Bronchial epithelial cell (primary cell): ENCODE results near the gene MAPK1. TPM values are rescaled to one million over a fixed set of nuclear protein-coding genes. Genes with fewer than 3 reads are reported as not detected.
"Not testable (repeated sequence)": the region's sequence is repeated elsewhere in the genome, so short reads cannot be mapped to it uniquely, and the experiment has no call there.

Experiments used
- DNase-seq: peaks from one replicate; pipeline ENCODE4 v3.0.0-alpha.2; 2010; ENCODE audit warnings: low read depth
- FAIRE-seq: peaks from 2 replicates; lab custom pipeline; 2011; peaks lifted over from hg19 to GRCh38; lab: Jason Lieb, UNC
- H3K27me3 ChIP-seq: 2 replicates; pipeline ENCODE4 v1.5.1; 2011; ENCODE audit warnings: low read length; ENCODE audit not compliant: control insufficient read depth, insufficient read depth
- H3K36me3 ChIP-seq: 2 replicates; pipeline ENCODE4 v1.5.1; 2011; ENCODE audit warnings: low read length; ENCODE audit not compliant: control insufficient read depth, insufficient read depth
- H3K4me3 ChIP-seq: 2 replicates; pipeline ENCODE4 v1.5.1; 2011; ENCODE audit warnings: mild to moderate bottlenecking, low read depth, low read length, control low read depth
- CTCF ChIP-seq: IDR thresholded peaks from 2 replicates; pipeline ENCODE4 v1.5.1; 2011; ENCODE audit warnings: mild to moderate bottlenecking, moderate library complexity, low read length, control low read depth, inconsistent platforms; ENCODE audit not compliant: insufficient read depth, severe bottlenecking
- total RNA-seq: library from RNA; depleted of rRNA; stranded (reverse); fragments of >200 nt; gene quantifications from 2 replicates; pipeline ENCODE4 v1.2.1, GENCODE V29; 2014

MAPK1 gene
- total RNA-seq, 1 donor from 2014 or later, result 44.0 TPM

- no peak for TF ChIP-seq CTCF
- H3K27me3 ChIP-seq, result no peaks in the 10 kb centered on the region
- H3K36me3 ChIP-seq, result no peaks in the 10 kb centered on the region
- no peak overlapping the region for H3K4me3 ChIP-seq
- FAIRE-seq (no peak), DNase-seq (no peak)
Observed at GRCh38 chr22:21850660-21851059, 16.8 kb downstream of the MAPK1 start.

GRCh38 chr22:21849489-21849888 lies 18.0 kb downstream of the MAPK1 start:
- H3K4me3 ChIP-seq, result no peak overlapping the region
- H3K27me3 ChIP-seq, result no peaks in the 10 kb centered on the region
- H3K36me3 ChIP-seq, result no peaks in the 10 kb centered on the region
- FAIRE-seq (no peak), DNase-seq (no peak)
- TF ChIP-seq CTCF, result no peak

GRCh38 chr22:21848057-21848456 lies 19.4 kb downstream of the MAPK1 start:
- FAIRE-seq, H3K36me3 ChIP-seq, H3K27me3 ChIP-seq, DNase-seq, H3K4me3 ChIP-seq: not testable (repeated sequence)

- FAIRE-seq (no peak), DNase-seq (no peak)
- no peak overlapping the region for H3K4me3 ChIP-seq
- TF ChIP-seq CTCF, result no peak
- H3K27me3 ChIP-seq, result no peaks in the 10 kb centered on the region
- H3K36me3 ChIP-seq, result peaks cover 1% of the 10 kb centered on the region
Observed at GRCh38 chr22:21845558-21846453, 21.6 kb downstream of the MAPK1 start.

GRCh38 chr22:21842946-21843345 lies 24.5 kb downstream of the MAPK1 start:
- no peaks in the 10 kb centered on the region for H3K27me3 ChIP-seq
- DNase-seq (no peak), FAIRE-seq (no peak)
- peaks cover 1% of the 10 kb centered on the region for H3K36me3 ChIP-seq
- H3K4me3 ChIP-seq, result no peak overlapping the region
- TF ChIP-seq CTCF, result no peak

GRCh38 chr22:21841422-21841821 lies 26.0 kb downstream of the MAPK1 start:
- DNase-seq (no peak), FAIRE-seq (no peak)
- Histone ChIP-seq H3K36me3 (peaks cover 1% of the 10 kb centered on the region), H3K27me3 (no peaks in the 10 kb centered on the region), H3K4me3 (no peak overlapping the region)
- TF ChIP-seq CTCF, result no peak
